SK-N-SH (cell line): Measurements from ENCODE around the gene PCDHGB4.
"Not testable (repeated sequence)": the region's sequence is repeated elsewhere in the genome, so short reads cannot be mapped to it uniquely, and the experiment has no call there.

Experiments used
- CHD2 ChIP-seq: fragments of 150-350 bp; IDR thresholded peaks from 2 replicates; pipeline ENCODE4 v1.6.1; 2018; ENCODE audit warnings: low read length; ENCODE audit not compliant: partially characterized antibody
- CTCF ChIP-seq: fragments of 200-600 bp; sonication (generic); IDR thresholded peaks from 2 replicates; pipeline ENCODE4 v1.6.1; 2017; ENCODE audit warnings: antibody characterized with exemption, mild to moderate bottlenecking, moderate library complexity
- EP300 ChIP-seq, 2 experiments: IDR thresholded peaks; 2 replicates each; pipeline versions ENCODE4 v1.4.0 to v1.6.1; 2012; ENCODE audit warnings: borderline replicate concordance in 1 of 2, low read depth in 1 of 2, low read length in 1 of 2
- FOSL2 ChIP-seq: IDR thresholded peaks from 2 replicates; pipeline ENCODE4 v1.4.0; 2012; ENCODE audit warnings: low read depth, mild to moderate bottlenecking, moderate library complexity, borderline replicate concordance
- FOXM1 ChIP-seq: IDR thresholded peaks from 2 replicates; pipeline ENCODE4 v1.4.0; 2012; ENCODE audit warnings: low read depth, mild to moderate bottlenecking
- GABPA ChIP-seq: IDR thresholded peaks from 2 replicates; pipeline ENCODE4 v1.4.0; 2012; ENCODE audit warnings: low read depth, mild to moderate bottlenecking
- MXI1 ChIP-seq: IDR thresholded peaks from 2 replicates; pipeline ENCODE4 v1.6.1; 2012; ENCODE audit warnings: mild to moderate bottlenecking, low read depth, low read length, improper control_type of control experiment
- POLR2AphosphoS5 ChIP-seq: IDR thresholded peaks from 2 replicates; pipeline ENCODE4 v1.6.1; 2012; ENCODE audit warnings: low read depth, low read length
- RFX5 ChIP-seq: IDR thresholded peaks from 2 replicates; pipeline ENCODE4 v1.6.1; 2012; ENCODE audit warnings: mild to moderate bottlenecking, improper control_type of control experiment, low read length
- SIN3A ChIP-seq: IDR thresholded peaks from 2 replicates; pipeline ENCODE4 v1.6.1; 2012; ENCODE audit warnings: low read depth, mild to moderate bottlenecking, low read length, moderate library complexity, borderline replicate concordance
- TF ChIP-seq, protein P1 (sequence below): IDR thresholded peaks from 2 replicates; pipeline ENCODE4 v1.4.0; 2012; ENCODE audit warnings: low read depth

- not testable (repeated sequence) for TF ChIP-seq POLR2AphosphoS5; EP300 (IDR thresholded peaks at IDR 0.05; ENCODE audit: borderline replicate concordance in 1 of 2, low read depth in 1 of 2, low read length in 1 of 2); FOSL2; CTCF; MXI1; SIN3A; GABPA; CHD2; FOXM1; RFX5
- TF ChIP-seq, protein P1, sequence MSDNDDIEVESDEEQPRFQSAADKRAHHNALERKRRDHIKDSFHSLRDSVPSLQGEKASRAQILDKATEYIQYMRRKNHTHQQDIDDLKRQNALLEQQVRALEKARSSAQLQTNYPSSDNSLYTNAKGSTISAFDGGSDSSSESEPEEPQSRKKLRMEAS = not testable (repeated sequence)
These were observed 45.2 kb downstream of the PCDHGB4 start for GRCh38 chr5:141432726-141433125.
